H9 (cell line): ENCODE results near the gene NKX2-2. TPM values are rescaled to one million over a fixed set of nuclear protein-coding genes. Genes with fewer than 3 reads are reported as not detected.

Experiments used
- DNase-seq: peaks from one replicate; pipeline ENCODE4 v3.0.0-alpha.2; 2017
- H2AFZ ChIP-seq: one replicate; pipeline ENCODE4 v1.6.1; 2013; ENCODE audit warnings: mild to moderate bottlenecking, low read length, control low read depth, moderate library complexity
- H2AK5ac ChIP-seq: 2 replicates; pipeline ENCODE4 v1.6.1; 2013; ENCODE audit warnings: low read length, control low read depth, mixed read lengths; ENCODE audit not compliant: insufficient read length
- H2BK120ac ChIP-seq: one replicate; pipeline ENCODE4 v1.6.1; 2013; ENCODE audit warnings: low read depth, mild to moderate bottlenecking, low read length, control low read depth, inconsistent platforms; ENCODE audit not compliant: poor library complexity, severe bottlenecking
- H2BK12ac ChIP-seq: 2 replicates; pipeline ENCODE4 v1.6.1; 2013; ENCODE audit warnings: low read length, control low read depth, mixed read lengths, low read depth; ENCODE audit not compliant: insufficient read length
- H2BK15ac ChIP-seq: 2 replicates; pipeline ENCODE4 v1.6.1; 2013; ENCODE audit warnings: low read depth, low read length, control low read depth
- H2BK20ac ChIP-seq: one replicate; pipeline ENCODE4 v1.6.1; 2013; ENCODE audit warnings: low read depth, mild to moderate bottlenecking, low read length, control low read depth, inconsistent platforms; ENCODE audit not compliant: poor library complexity, severe bottlenecking
- H2BK5ac ChIP-seq: 2 replicates; pipeline ENCODE4 v1.6.1; 2013; ENCODE audit warnings: low read length, control low read depth, mixed read lengths; ENCODE audit not compliant: insufficient read length
- H3K14ac ChIP-seq: 2 replicates; pipeline ENCODE4 v1.6.1; 2013; ENCODE audit warnings: low read length, control low read depth; ENCODE audit not compliant: insufficient read depth
- H3K18ac ChIP-seq: 2 replicates; pipeline ENCODE4 v1.6.1; 2013; ENCODE audit warnings: low read depth, mild to moderate bottlenecking, mixed read lengths, low read length, control low read depth; ENCODE audit not compliant: insufficient read length
- H3K23ac ChIP-seq: 2 replicates; pipeline ENCODE4 v1.6.1; 2013; ENCODE audit warnings: low read length, control low read depth, mixed read lengths, low read depth; ENCODE audit not compliant: insufficient read length
- H3K23me2 ChIP-seq: 2 replicates; pipeline ENCODE4 v1.6.1; 2013; ENCODE audit warnings: low read depth, mild to moderate bottlenecking, mixed read lengths, low read length, control low read depth; ENCODE audit not compliant: insufficient read length, poor library complexity, severe bottlenecking
- H3K27ac ChIP-seq: 2 replicates; pipeline ENCODE4 v1.5.1; 2013; ENCODE audit warnings: low read length, control low read depth, mixed read lengths, low read depth; ENCODE audit not compliant: insufficient read length
- H3K27me3 ChIP-seq: 2 replicates; pipeline ENCODE4 v1.6.1; 2013; ENCODE audit warnings: low read length, control low read depth, inconsistent platforms; ENCODE audit not compliant: insufficient read depth
- H3K4ac ChIP-seq: 2 replicates; pipeline ENCODE4 v1.6.1; 2013; ENCODE audit warnings: low read depth, mild to moderate bottlenecking, control low read depth, inconsistent platforms, low read length, moderate library complexity
- H3K4me1 ChIP-seq: 2 replicates; pipeline ENCODE4 v1.6.1; 2013; ENCODE audit warnings: low read length, control low read depth, inconsistent platforms; ENCODE audit not compliant: insufficient read depth
- H3K4me2 ChIP-seq: 2 replicates; pipeline ENCODE4 v1.6.1; 2013; ENCODE audit warnings: low read length, control low read depth, mixed read lengths; ENCODE audit not compliant: insufficient read length, insufficient read depth
- H3K56ac ChIP-seq: 2 replicates; pipeline ENCODE4 v1.6.1; 2013; ENCODE audit warnings: low read depth, mild to moderate bottlenecking, mixed read lengths, low read length, control low read depth; ENCODE audit not compliant: insufficient read length
- H3K79me1 ChIP-seq: 2 replicates; pipeline ENCODE4 v1.6.1; 2013; ENCODE audit warnings: low read depth, mild to moderate bottlenecking, moderate library complexity, low read length, control low read depth, inconsistent platforms; ENCODE audit not compliant: insufficient read depth, poor library complexity, severe bottlenecking
- H3K79me2 ChIP-seq: 2 replicates; pipeline ENCODE4 v1.6.1; 2013; ENCODE audit warnings: low read length, control low read depth, inconsistent platforms; ENCODE audit not compliant: insufficient read depth
- H3K9ac ChIP-seq: 2 replicates; pipeline ENCODE4 v1.6.1; 2013; ENCODE audit warnings: low read length, control low read depth, mixed read lengths; ENCODE audit not compliant: insufficient read length; ENCODE audit errors: extremely low read depth
- H3K9me3 ChIP-seq: one replicate; pipeline ENCODE4 v1.6.1; 2013; ENCODE audit warnings: low read depth, low read length, inconsistent platforms; ENCODE audit not compliant: control insufficient read depth
- H3T11ph ChIP-seq: one replicate; pipeline ENCODE4 v1.6.1; 2013; ENCODE audit warnings: mild to moderate bottlenecking, low read length, control low read depth, inconsistent platforms
- H4K20me1 ChIP-seq: one replicate; pipeline ENCODE4 v1.6.1; 2013; ENCODE audit not compliant: control insufficient read depth, insufficient read length, insufficient read depth
- H4K5ac ChIP-seq: 2 replicates; pipeline ENCODE4 v1.6.1; 2013; ENCODE audit warnings: low read depth, mild to moderate bottlenecking, mixed read lengths, low read length, control low read depth; ENCODE audit not compliant: insufficient read length
- H4K8ac ChIP-seq: replicated peaks from 2 replicates; pipeline ENCODE4 v1.6.1; 2013; ENCODE audit warnings: low read length, control low read depth, mixed read lengths, low read depth; ENCODE audit not compliant: insufficient read length
- H4K91ac ChIP-seq: 2 replicates; pipeline ENCODE4 v1.6.1; 2013; ENCODE audit warnings: low read depth, mild to moderate bottlenecking, moderate library complexity, mixed read lengths, low read length, control low read depth; ENCODE audit not compliant: insufficient read length
- H3K27ac Mint-ChIP-seq, 3 experiments: 2 replicates in 2 of 3; 3 replicates in 1 of 3; pipeline ENCODE4 v1.8.0; 2020 to 2021; ENCODE audit warnings: mixed read lengths in 3 of 3, mild to moderate bottlenecking in 1 of 3, moderate library complexity in 1 of 3
- H3K27me3 Mint-ChIP-seq: 2 replicates; pipeline ENCODE4 v1.8.0; 2021; ENCODE audit warnings: low read depth, mild to moderate bottlenecking, moderate library complexity, mixed read lengths
- H3K36me3 Mint-ChIP-seq, 3 experiments: 2 replicates in 2 of 3; 3 replicates in 1 of 3; pipeline ENCODE4 v1.8.0; 2020 to 2021; ENCODE audit warnings: low read depth in 3 of 3, mixed read lengths in 3 of 3; ENCODE audit not compliant: insufficient read depth in 1 of 3
- H3K4me1 Mint-ChIP-seq, 2 experiments: 2 replicates each; pipeline ENCODE4 v1.8.0; 2020; ENCODE audit warnings: mixed read lengths in 2 of 2
- H3K4me3 Mint-ChIP-seq, 2 experiments: 2 replicates in 1 of 2; 3 replicates in 1 of 2; pipeline ENCODE4 v1.8.0; 2020 to 2021; ENCODE audit warnings: mild to moderate bottlenecking in 2 of 2, mixed read lengths in 2 of 2, moderate library complexity in 1 of 2
- H3K9me3 Mint-ChIP-seq, 2 experiments: 2 replicates in 1 of 2; 3 replicates in 1 of 2; pipeline ENCODE4 v1.8.0; 2020; ENCODE audit warnings: mild to moderate bottlenecking in 2 of 2, mixed read lengths in 2 of 2, moderate library complexity in 1 of 2
- WGBS: extraction: QIAGEN DNeasy Blood & Tissue Kit; methylation state at CpG from one replicate; pipeline ENCODE4 v1.1.7; 2013; ENCODE audit warnings: missing lambda C conversion rate, low lambda C conversion rate, mixed read lengths; ENCODE audit not compliant: insufficient read length; ENCODE audit errors: extremely low coverage; 5-methylcytosine and 5-hydroxymethylcytosine counted together
- total RNA-seq: library from RNA; stranded (reverse); gene quantifications from 2 replicates; pipeline ENCODE4 v1.2.1, GENCODE V29; 2021
- TF ChIP-seq, protein P1 (sequence below): fragments of 200-600 bp; sonication (generic); conservative IDR thresholded peaks from 3 replicates; pipeline ENCODE4 v1.8.0; 2021; ENCODE audit warnings: antibody characterized with exemption, mild to moderate bottlenecking

The NKX2-2 gene
- total RNA-seq, 1 experiment from 2014 or later = not detected

DNA sequence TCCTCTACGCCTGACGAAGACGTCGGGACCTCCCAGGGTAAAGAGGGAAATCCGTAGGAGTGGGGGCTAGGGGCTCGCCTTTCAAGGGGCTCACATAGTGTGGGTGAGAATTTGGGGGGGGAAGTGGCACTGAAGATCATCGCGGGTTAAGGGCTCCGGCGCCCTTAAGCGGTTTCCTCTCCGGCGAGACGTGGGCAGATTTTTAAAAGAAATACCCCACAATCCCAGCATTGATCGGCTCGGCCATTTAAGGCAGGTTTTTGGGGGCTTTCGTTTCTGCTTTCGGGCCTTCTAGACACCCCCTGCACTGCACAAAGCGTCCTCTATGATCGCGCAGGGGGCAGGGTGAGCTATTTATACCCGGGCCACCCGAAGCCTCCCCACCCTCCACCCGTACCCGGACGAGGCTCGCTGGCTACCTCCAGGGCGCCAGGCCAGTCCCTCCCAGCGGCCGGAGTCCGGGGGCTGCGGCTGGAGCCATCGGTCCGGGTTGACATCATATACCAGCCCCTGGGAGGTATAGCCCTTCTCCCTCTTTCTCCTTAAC is 1.2 kb downstream of the NKX2-2 start:
- DNase-seq = no peak

More for the DNA sequence above, 1.2 kb downstream of the NKX2-2 start:
- Mint-ChIP-seq H3K9me3 (peaks cover 0 to 2% of the 10 kb centered on the region in 2 experiments; a peak in 2 of 5 replicates), H3K27me3 (peaks cover 98% of the 10 kb centered on the region), H3K36me3 (no peaks in the 10 kb centered on the region), H3K27ac (no peak overlapping the region), H3K4me1 (peaks cover 35 to 53% of the 10 kb centered on the region in 2 experiments), H3K4me3 (peak overlapping the region in 1 of 2 experiments; percentile 69; a peak in 2 of 5 replicates)
- Histone ChIP-seq H2BK120ac (no peak overlapping the region), H3T11ph (no peak overlapping the region), H3K14ac (no peak overlapping the region), H2AFZ (no peak overlapping the region), H4K20me1 (no peaks in the 10 kb centered on the region), H3K4me2 (peak overlapping the region; percentile 46), H2AK5ac (no peak overlapping the region), H3K9me3 (no peaks in the 10 kb centered on the region), H3K18ac (no peak overlapping the region), H3K9ac (no peak overlapping the region), H4K5ac (no peak overlapping the region), H3K56ac (no peak overlapping the region), H2BK12ac (no peak overlapping the region), H2BK20ac (no peak overlapping the region), H3K27me3 (peaks cover 79% of the 10 kb centered on the region), H2BK15ac (no peak overlapping the region), H3K4ac (no peak overlapping the region), H3K27ac (no peak overlapping the region), H3K79me2 (no peaks in the 10 kb centered on the region), H2BK5ac (no peak overlapping the region), H3K79me1 (no peaks in the 10 kb centered on the region), H3K23ac (no peak overlapping the region), H3K23me2 (peaks cover 26% of the 10 kb centered on the region), H3K4me1 (peaks cover 3% of the 10 kb centered on the region; the same call in 1 of the 2 replicates), H4K8ac (no peak overlapping the region), H4K91ac (no peak overlapping the region)
- WGBS = no CpG with 5 or more reads among the region's 34 CpGs
- TF ChIP-seq, protein P1, sequence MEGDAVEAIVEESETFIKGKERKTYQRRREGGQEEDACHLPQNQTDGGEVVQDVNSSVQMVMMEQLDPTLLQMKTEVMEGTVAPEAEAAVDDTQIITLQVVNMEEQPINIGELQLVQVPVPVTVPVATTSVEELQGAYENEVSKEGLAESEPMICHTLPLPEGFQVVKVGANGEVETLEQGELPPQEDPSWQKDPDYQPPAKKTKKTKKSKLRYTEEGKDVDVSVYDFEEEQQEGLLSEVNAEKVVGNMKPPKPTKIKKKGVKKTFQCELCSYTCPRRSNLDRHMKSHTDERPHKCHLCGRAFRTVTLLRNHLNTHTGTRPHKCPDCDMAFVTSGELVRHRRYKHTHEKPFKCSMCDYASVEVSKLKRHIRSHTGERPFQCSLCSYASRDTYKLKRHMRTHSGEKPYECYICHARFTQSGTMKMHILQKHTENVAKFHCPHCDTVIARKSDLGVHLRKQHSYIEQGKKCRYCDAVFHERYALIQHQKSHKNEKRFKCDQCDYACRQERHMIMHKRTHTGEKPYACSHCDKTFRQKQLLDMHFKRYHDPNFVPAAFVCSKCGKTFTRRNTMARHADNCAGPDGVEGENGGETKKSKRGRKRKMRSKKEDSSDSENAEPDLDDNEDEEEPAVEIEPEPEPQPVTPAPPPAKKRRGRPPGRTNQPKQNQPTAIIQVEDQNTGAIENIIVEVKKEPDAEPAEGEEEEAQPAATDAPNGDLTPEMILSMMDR = no peak
